ENCODE data around the gene GSTA4.
A peak's percentile ranks its signal among the peaks of the same experiment; 100 is the strongest.
"Not testable (repeated sequence)": the region's sequence is repeated elsewhere in the genome, so short reads cannot be mapped to it uniquely, and the experiment has no call there.

The GSTA4 gene

GRCh38 chr6:52975580-52975979, 19.5 kb downstream of the GSTA4 start:
- DNase-seq (ENCODE audit: low read depth): no peak

GRCh38 chr6:52972989-52973388, 22.1 kb downstream of the GSTA4 start:
- DNase-seq (ENCODE audit: low read depth): no peak

GRCh38 chr6:52969359-52969758, 25.7 kb downstream of the GSTA4 start:
- DNase-seq (ENCODE audit: low read depth): no peak

- DNase-seq (ENCODE audit: low read depth): no peak
These were observed 29.0 kb downstream of the GSTA4 start for GRCh38 chr6:52966101-52966500.

- DNase-seq (ENCODE audit: low read depth): no peak
These were observed 29.7 kb downstream of the GSTA4 start for GRCh38 chr6:52965380-52965779.

GRCh38 chr6:52964318-52964717, 30.8 kb downstream of the GSTA4 start:
- no peak for DNase-seq (ENCODE audit: low read depth)

GRCh38 chr6:52962701-52963100, 32.4 kb downstream of the GSTA4 start:
- DNase-seq (ENCODE audit: low read depth): no peak

- DNase-seq (ENCODE audit: low read depth): not testable (repeated sequence)
These were observed 34.1 kb downstream of the GSTA4 start for GRCh38 chr6:52961022-52961421.

GRCh38 chr6:52960211-52960610, 34.9 kb downstream of the GSTA4 start:
- not testable (repeated sequence) for DNase-seq (ENCODE audit: low read depth)

- no peak for DNase-seq (ENCODE audit: low read depth)
These were observed 36.4 kb downstream of the GSTA4 start for GRCh38 chr6:52958546-52959255.

GRCh38 chr6:52955871-52956270, 39.2 kb downstream of the GSTA4 start:
- DNase-seq (ENCODE audit: low read depth): no peak

- no peak for DNase-seq (ENCODE audit: low read depth)
These were observed 40.9 kb downstream of the GSTA4 start for GRCh38 chr6:52953911-52954839.

- no peak for DNase-seq (ENCODE audit: low read depth)
These were observed 48.8 kb downstream of the GSTA4 start for GRCh38 chr6:52946306-52946705.

- DNase-seq (ENCODE audit: low read depth): not testable (repeated sequence)
These were observed 52.3 kb downstream of the GSTA4 start for GRCh38 chr6:52942821-52943220.

- no peak for DNase-seq (ENCODE audit: low read depth)
These were observed 52.9 kb downstream of the GSTA4 start for GRCh38 chr6:52942221-52942620.

GRCh38 chr6:52937908-52938307, 57.2 kb downstream of the GSTA4 start:
- no peak for DNase-seq (ENCODE audit: low read depth)

- DNase-seq (ENCODE audit: low read depth): no peak
These were observed 61.3 kb downstream of the GSTA4 start for GRCh38 chr6:52933778-52934177.

GRCh38 chr6:52931351-52931750, 63.7 kb downstream of the GSTA4 start:
- DNase-seq (ENCODE audit: low read depth): no peak

- DNase-seq (ENCODE audit: low read depth): peak; percentile 77
These were observed 65.5 kb downstream of the GSTA4 start for GRCh38 chr6:52929321-52930164.

Measured in GM04504 (cell line).